HepG2 (cell line): Measurements from ENCODE around the gene CADM1. TPM values are rescaled to one million over a fixed set of nuclear protein-coding genes. Genes with fewer than 3 reads are reported as not detected.

ENCODE experiments used
- ATAC-seq: fragments of 200-7000 bp; cut with Tn5 transposase; 3 replicates; pipeline ENCODE4 v1.9.1; 2020; ENCODE audit warnings: mild to moderate bottlenecking, moderate library complexity
- BruUV-seq: library from RNA; stranded (reverse); fragments of 400-500 nt; replicated peaks from 2 replicates; lab custom pipeline; 2021; lab: Mats Ljungman, UMichigan
- CTCF ChIA-PET: fragments of 300-600 bp; formaldehyde crosslinking; extraction: SDS; loops from one replicate; lab custom pipeline; 2021; ENCODE audit warnings: low total read pairs, inconsistent platforms, low intra/inter-chr PET ratio; lab: Yijun Ruan, JAX
- POLR2A ChIA-PET: fragments of 350-600 bp; sonication (Branson Sonifier 250); formaldehyde crosslinking; loops from one replicate; lab custom pipeline; 2020; ENCODE audit warnings: antibody characterized with exemption, inconsistent platforms; lab: Yijun Ruan, JAX
- DNase-seq: peaks from one replicate; pipeline ENCODE4 v3.0.0-alpha.2; 2015; ENCODE audit warnings: low spot score
- FAIRE-seq: peaks from 3 replicates; lab custom pipeline; 2011; peaks lifted over from hg19 to GRCh38; lab: Jason Lieb, UNC
- H2AFZ ChIP-seq: one replicate; pipeline ENCODE4 v1.6.1; 2011; ENCODE audit warnings: low read length, inconsistent platforms
- H3K27ac ChIP-seq: fragments of 300-600 bp; 3 replicates; pipeline ENCODE4 v1.8.0; 2011; ENCODE audit warnings: mixed run types, mild to moderate bottlenecking, mixed read lengths, low read length, inconsistent platforms; ENCODE audit not compliant: insufficient read depth; ENCODE audit errors: extremely low read length
- H3K27me3 ChIP-seq, 2 experiments: fragments of 200-600 bp in 1 of 2; 2 replicates in 1 of 2; 3 replicates in 1 of 2; pipeline versions ENCODE4 v1.6.0 to v1.8.0; 2011; ENCODE audit warnings: low read length in 2 of 2, mild to moderate bottlenecking in 2 of 2, moderate library complexity in 2 of 2, inconsistent platforms in 1 of 2; ENCODE audit not compliant: insufficient read depth in 2 of 2, control insufficient read depth in 1 of 2
- H3K36me3 ChIP-seq, 2 experiments: fragments of 200-600 bp in 1 of 2; replicated peaks in 1 of 2; 2 replicates in 1 of 2; 3 replicates in 1 of 2; pipeline versions ENCODE4 v1.5.1 to v1.8.0; 2011; ENCODE audit warnings: low read length in 2 of 2, inconsistent platforms in 1 of 2; ENCODE audit not compliant: insufficient read depth in 2 of 2, control insufficient read depth in 1 of 2
- H3K4me1 ChIP-seq: 2 replicates; pipeline ENCODE4 v1.5.1; 2012; ENCODE audit warnings: low read length, inconsistent platforms; ENCODE audit not compliant: insufficient read depth
- H3K4me2 ChIP-seq: 2 replicates; pipeline ENCODE4 v1.6.0; 2011; ENCODE audit warnings: low read depth, low read length, inconsistent platforms
- H3K4me3 ChIP-seq, 3 experiments: fragments of 200-600 bp in 1 of 3; sonication (generic), shearing (Covaris generic) in 1 of 3; replicated peaks in 1 of 3; 2 replicates each; pipeline ENCODE4 v1.5.1; 2011 to 2016; ENCODE audit warnings: low read length in 3 of 3, inconsistent platforms in 2 of 3, low read depth in 2 of 3, mild to moderate bottlenecking in 2 of 3, control low read depth in 1 of 3, mixed read lengths in 1 of 3; ENCODE audit not compliant: insufficient read depth in 1 of 3
- H3K79me2 ChIP-seq: one replicate; pipeline ENCODE4 v1.6.1; 2011; ENCODE audit warnings: low read length, inconsistent platforms; ENCODE audit not compliant: insufficient read depth
- H3K9ac ChIP-seq: 2 replicates; pipeline ENCODE4 v1.6.0; 2011; ENCODE audit warnings: mild to moderate bottlenecking, low read depth, low read length, inconsistent platforms; ENCODE audit not compliant: insufficient read depth
- H3K9me3 ChIP-seq: 2 replicates; pipeline ENCODE4 v1.5.1; 2012; ENCODE audit warnings: mild to moderate bottlenecking, low read length
- H4K20me1 ChIP-seq: 2 replicates; pipeline ENCODE4 v1.6.0; 2011; ENCODE audit warnings: inconsistent platforms, mild to moderate bottlenecking, low read length, moderate library complexity; ENCODE audit not compliant: insufficient read depth
- AHDC1 ChIP-seq: sonication (generic); formaldehyde crosslinking; IDR thresholded peaks from 2 replicates; pipeline ENCODE4 v1.5.1; 2020; ENCODE audit warnings: mild to moderate bottlenecking, missing genetic modification reagents, borderline replicate concordance
- MZF1 ChIP-seq: sonication (generic); formaldehyde crosslinking; IDR thresholded peaks from 2 replicates; pipeline ENCODE4 v1.8.1; 2023; ENCODE audit warnings: mild to moderate bottlenecking, missing genetic modification reagents, borderline replicate concordance
- NCOA5 ChIP-seq: sonication (generic); formaldehyde crosslinking; IDR thresholded peaks from 2 replicates; pipeline ENCODE4 v1.4.0; 2020; ENCODE audit warnings: missing genetic modification reagents
- NONO ChIP-seq, 2 experiments: fragments of 450-650 bp in 1 of 2; sonication (generic) in 1 of 2; formaldehyde crosslinking in 1 of 2; IDR thresholded peaks in 1 of 2; conservative IDR thresholded peaks in 1 of 2; 2 replicates each; pipeline versions ENCODE4 v1.6.1 to v1.8.0; 2017 to 2022; ENCODE audit warnings: mild to moderate bottlenecking in 1 of 2, missing genetic modification reagents in 1 of 2, moderate library complexity in 1 of 2
- SP2 ChIP-seq: sonication (generic); formaldehyde crosslinking; IDR thresholded peaks from 2 replicates; pipeline ENCODE4 v1.5.1; 2020; ENCODE audit warnings: mild to moderate bottlenecking, missing genetic modification reagents
- ZBTB10 ChIP-seq: sonication (generic); formaldehyde crosslinking; IDR thresholded peaks from 2 replicates; pipeline ENCODE4 v1.4.0; 2020; ENCODE audit warnings: missing genetic modification reagents, borderline replicate concordance
- ZNF138 ChIP-seq: sonication (generic); formaldehyde crosslinking; IDR thresholded peaks from 2 replicates; pipeline ENCODE4 v1.5.0; 2020; ENCODE audit warnings: mild to moderate bottlenecking, low read depth, missing genetic modification reagents
- ZNF33B ChIP-seq: sonication (generic); formaldehyde crosslinking; IDR thresholded peaks from 2 replicates; pipeline ENCODE4 v1.5.1; 2020; ENCODE audit warnings: mild to moderate bottlenecking, missing genetic modification reagents
- WGBS: methylation state at CpG from one replicate; pipeline ENCODE4 v1.1.6; 2017; ENCODE audit warnings: low lambda C conversion rate; 5-methylcytosine and 5-hydroxymethylcytosine counted together
- in situ Hi-C: cut with HindIII; loops from 2 replicates; pipeline ENCODE4 v1.10.0; 2017; ENCODE audit warnings: low pct_unique_long_range_greater_than_20kb; ENCODE audit not compliant: extremely low pct_ligation_motif_present
- intact Hi-C: fragments of 100-400 bp; cut with micrococcal nuclease; formaldehyde crosslinking; loops from one replicate; pipeline ENCODE4 v1.10.0; 2022; ENCODE audit not compliant: unreplicated experiment
- polyA plus RNA-seq, 8 experiments: library from polyadenylated mRNA; depleted of rRNA in 3 of 8; stranded (reverse) in 7 of 8; unstranded in 1 of 8; fragments of >200 nt; fragmentation: Illumina TruSeq in 4 of 8; extraction: Trizol in 4 of 8; gene quantifications; 2 replicates each; pipeline versions ENCODE4 v1.2.1 to v1.2.3, GENCODE V29; 2011 to 2016; ENCODE audit warnings: low read depth in 4 of 8, missing spikeins in 1 of 8, mixed read lengths in 1 of 8; ENCODE audit not compliant: insufficient read depth in 1 of 8
- total RNA-seq, 5 experiments: library from RNA; depleted of rRNA; stranded (reverse); fragments of >200 nt; fragmentation: Illumina TruSeq; extraction: Trizol; gene quantifications; 2 replicates each; pipeline ENCODE4 v1.2.3, GENCODE V29; 2016; ENCODE audit warnings: low read depth in 1 of 5
- TF ChIP-seq, protein P1 (sequence below): sonication (generic); formaldehyde crosslinking; IDR thresholded peaks from 2 replicates; pipeline ENCODE4 v1.8.1; 2023; ENCODE audit warnings: missing genetic modification reagents, inconsistent platforms, borderline replicate concordance

Gene CADM1
- total and polyA plus RNA-seq, 2 of the 13 experiments (the other 11 are each of a cell fraction or from before 2014, with no cell fraction given) = 71.3 to 122 TPM

GRCh38 chr11:115300660-115301428 is 203.4 kb downstream of the CADM1 start:
- BruUV-seq = no TSS peak

More at GRCh38 chr11:115300660-115301428, 203.4 kb downstream of the CADM1 start:
- no peak overlapping the region for H2AFZ ChIP-seq
- WGBS = 96% methylated on average over 5 of the region's 5 CpGs
- H3K4me1 ChIP-seq = no peaks in the 10 kb centered on the region
- H3K27ac ChIP-seq = no peak overlapping the region
- H3K4me3 ChIP-seq = no peak overlapping the region
- no peaks in the 10 kb centered on the region for H4K20me1 ChIP-seq
- H3K79me2 ChIP-seq = peaks cover 2% of the 10 kb centered on the region
- no peak overlapping the region for H3K4me2 ChIP-seq
- CTCF ChIA-PET = no interaction called here
- no peak overlapping the region for H3K9ac ChIP-seq
- no peak for FAIRE-seq
- TF ChIP-seq AHDC1 (CRISPR knock-in tag) = no peak
- TF ChIP-seq NCOA5 (CRISPR knock-in tag) = no peak
- no peak for TF ChIP-seq ZNF138 (CRISPR knock-in tag)
- no peak for TF ChIP-seq ZNF33B
- TF ChIP-seq ZBTB10 (CRISPR knock-in tag) = no peak
- no peak for TF ChIP-seq SP2 (CRISPR knock-in tag)
- TF ChIP-seq NONO (IDR thresholded peaks at IDR 0.05) = no peak
- TF ChIP-seq NONO (CRISPR knock-in tag; conservative IDR thresholded peaks at IDR 0.05) = no peak
- TF ChIP-seq, protein P1, sequence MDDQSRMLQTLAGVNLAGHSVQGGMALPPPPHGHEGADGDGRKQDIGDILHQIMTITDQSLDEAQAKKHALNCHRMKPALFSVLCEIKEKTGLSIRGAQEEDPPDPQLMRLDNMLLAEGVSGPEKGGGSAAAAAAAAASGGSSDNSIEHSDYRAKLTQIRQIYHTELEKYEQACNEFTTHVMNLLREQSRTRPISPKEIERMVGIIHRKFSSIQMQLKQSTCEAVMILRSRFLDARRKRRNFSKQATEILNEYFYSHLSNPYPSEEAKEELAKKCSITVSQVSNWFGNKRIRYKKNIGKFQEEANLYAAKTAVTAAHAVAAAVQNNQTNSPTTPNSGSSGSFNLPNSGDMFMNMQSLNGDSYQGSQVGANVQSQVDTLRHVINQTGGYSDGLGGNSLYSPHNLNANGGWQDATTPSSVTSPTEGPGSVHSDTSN = no peak
- no peak for TF ChIP-seq MZF1 (CRISPR knock-in tag)
- ATAC-seq = no peak
- H3K27me3 ChIP-seq = no peaks in the 10 kb centered on the region
- peaks cover 1 to 5% of the 10 kb centered on the region in 2 experiments; a peak in 1 of 5 replicates for H3K36me3 ChIP-seq
- POLR2A ChIA-PET = no interaction called here
- no peaks in the 10 kb centered on the region for H3K9me3 ChIP-seq
- intact Hi-C loops (no loop called here), in situ Hi-C loops (no loop called here)
- no peak for DNase-seq
